H9 (cell line): ENCODE data around the gene GPR108. TPM values are rescaled to one million over a fixed set of nuclear protein-coding genes. Genes with fewer than 3 reads are reported as not detected.

Experiments used
- DNase-seq: peaks from one replicate; pipeline ENCODE4 v3.0.0-alpha.2; 2017
- H2AFZ ChIP-seq: one replicate; pipeline ENCODE4 v1.6.1; 2013; ENCODE audit warnings: mild to moderate bottlenecking, low read length, control low read depth, moderate library complexity
- H2AK5ac ChIP-seq: 2 replicates; pipeline ENCODE4 v1.6.1; 2013; ENCODE audit warnings: low read length, control low read depth, mixed read lengths; ENCODE audit not compliant: insufficient read length
- H2BK120ac ChIP-seq: one replicate; pipeline ENCODE4 v1.6.1; 2013; ENCODE audit warnings: low read depth, mild to moderate bottlenecking, low read length, control low read depth, inconsistent platforms; ENCODE audit not compliant: poor library complexity, severe bottlenecking
- H2BK12ac ChIP-seq: 2 replicates; pipeline ENCODE4 v1.6.1; 2013; ENCODE audit warnings: low read length, control low read depth, mixed read lengths, low read depth; ENCODE audit not compliant: insufficient read length
- H2BK15ac ChIP-seq: 2 replicates; pipeline ENCODE4 v1.6.1; 2013; ENCODE audit warnings: low read depth, low read length, control low read depth
- H2BK20ac ChIP-seq: one replicate; pipeline ENCODE4 v1.6.1; 2013; ENCODE audit warnings: low read depth, mild to moderate bottlenecking, low read length, control low read depth, inconsistent platforms; ENCODE audit not compliant: poor library complexity, severe bottlenecking
- H2BK5ac ChIP-seq: 2 replicates; pipeline ENCODE4 v1.6.1; 2013; ENCODE audit warnings: low read length, control low read depth, mixed read lengths; ENCODE audit not compliant: insufficient read length
- H3K14ac ChIP-seq: 2 replicates; pipeline ENCODE4 v1.6.1; 2013; ENCODE audit warnings: low read length, control low read depth; ENCODE audit not compliant: insufficient read depth
- H3K18ac ChIP-seq: 2 replicates; pipeline ENCODE4 v1.6.1; 2013; ENCODE audit warnings: low read depth, mild to moderate bottlenecking, mixed read lengths, low read length, control low read depth; ENCODE audit not compliant: insufficient read length
- H3K23ac ChIP-seq: 2 replicates; pipeline ENCODE4 v1.6.1; 2013; ENCODE audit warnings: low read length, control low read depth, mixed read lengths, low read depth; ENCODE audit not compliant: insufficient read length
- H3K23me2 ChIP-seq: 2 replicates; pipeline ENCODE4 v1.6.1; 2013; ENCODE audit warnings: low read depth, mild to moderate bottlenecking, mixed read lengths, low read length, control low read depth; ENCODE audit not compliant: insufficient read length, poor library complexity, severe bottlenecking
- H3K27ac ChIP-seq: 2 replicates; pipeline ENCODE4 v1.5.1; 2013; ENCODE audit warnings: low read length, control low read depth, mixed read lengths, low read depth; ENCODE audit not compliant: insufficient read length
- H3K27me3 ChIP-seq: 2 replicates; pipeline ENCODE4 v1.6.1; 2013; ENCODE audit warnings: low read length, control low read depth, inconsistent platforms; ENCODE audit not compliant: insufficient read depth
- H3K4ac ChIP-seq: 2 replicates; pipeline ENCODE4 v1.6.1; 2013; ENCODE audit warnings: low read depth, mild to moderate bottlenecking, control low read depth, inconsistent platforms, low read length, moderate library complexity
- H3K4me1 ChIP-seq: 2 replicates; pipeline ENCODE4 v1.6.1; 2013; ENCODE audit warnings: low read length, control low read depth, inconsistent platforms; ENCODE audit not compliant: insufficient read depth
- H3K4me2 ChIP-seq: 2 replicates; pipeline ENCODE4 v1.6.1; 2013; ENCODE audit warnings: low read length, control low read depth, mixed read lengths; ENCODE audit not compliant: insufficient read length, insufficient read depth
- H3K56ac ChIP-seq: 2 replicates; pipeline ENCODE4 v1.6.1; 2013; ENCODE audit warnings: low read depth, mild to moderate bottlenecking, mixed read lengths, low read length, control low read depth; ENCODE audit not compliant: insufficient read length
- H3K79me1 ChIP-seq: 2 replicates; pipeline ENCODE4 v1.6.1; 2013; ENCODE audit warnings: low read depth, mild to moderate bottlenecking, moderate library complexity, low read length, control low read depth, inconsistent platforms; ENCODE audit not compliant: insufficient read depth, poor library complexity, severe bottlenecking
- H3K79me2 ChIP-seq: 2 replicates; pipeline ENCODE4 v1.6.1; 2013; ENCODE audit warnings: low read length, control low read depth, inconsistent platforms; ENCODE audit not compliant: insufficient read depth
- H3K9ac ChIP-seq: 2 replicates; pipeline ENCODE4 v1.6.1; 2013; ENCODE audit warnings: low read length, control low read depth, mixed read lengths; ENCODE audit not compliant: insufficient read length; ENCODE audit errors: extremely low read depth
- H3K9me3 ChIP-seq: one replicate; pipeline ENCODE4 v1.6.1; 2013; ENCODE audit warnings: low read depth, low read length, inconsistent platforms; ENCODE audit not compliant: control insufficient read depth
- H3T11ph ChIP-seq: one replicate; pipeline ENCODE4 v1.6.1; 2013; ENCODE audit warnings: mild to moderate bottlenecking, low read length, control low read depth, inconsistent platforms
- H4K20me1 ChIP-seq: one replicate; pipeline ENCODE4 v1.6.1; 2013; ENCODE audit not compliant: control insufficient read depth, insufficient read length, insufficient read depth
- H4K5ac ChIP-seq: 2 replicates; pipeline ENCODE4 v1.6.1; 2013; ENCODE audit warnings: low read depth, mild to moderate bottlenecking, mixed read lengths, low read length, control low read depth; ENCODE audit not compliant: insufficient read length
- H4K8ac ChIP-seq: replicated peaks from 2 replicates; pipeline ENCODE4 v1.6.1; 2013; ENCODE audit warnings: low read length, control low read depth, mixed read lengths, low read depth; ENCODE audit not compliant: insufficient read length
- H4K91ac ChIP-seq: 2 replicates; pipeline ENCODE4 v1.6.1; 2013; ENCODE audit warnings: low read depth, mild to moderate bottlenecking, moderate library complexity, mixed read lengths, low read length, control low read depth; ENCODE audit not compliant: insufficient read length
- H3K27ac Mint-ChIP-seq, 3 experiments: 2 replicates in 2 of 3; 3 replicates in 1 of 3; pipeline ENCODE4 v1.8.0; 2020 to 2021; ENCODE audit warnings: mixed read lengths in 3 of 3, mild to moderate bottlenecking in 1 of 3, moderate library complexity in 1 of 3
- H3K27me3 Mint-ChIP-seq: 2 replicates; pipeline ENCODE4 v1.8.0; 2021; ENCODE audit warnings: low read depth, mild to moderate bottlenecking, moderate library complexity, mixed read lengths
- H3K36me3 Mint-ChIP-seq, 3 experiments: 2 replicates in 2 of 3; 3 replicates in 1 of 3; pipeline ENCODE4 v1.8.0; 2020 to 2021; ENCODE audit warnings: low read depth in 3 of 3, mixed read lengths in 3 of 3; ENCODE audit not compliant: insufficient read depth in 1 of 3
- H3K4me1 Mint-ChIP-seq, 2 experiments: 2 replicates each; pipeline ENCODE4 v1.8.0; 2020; ENCODE audit warnings: mixed read lengths in 2 of 2
- H3K4me3 Mint-ChIP-seq, 2 experiments: 2 replicates in 1 of 2; 3 replicates in 1 of 2; pipeline ENCODE4 v1.8.0; 2020 to 2021; ENCODE audit warnings: mild to moderate bottlenecking in 2 of 2, mixed read lengths in 2 of 2, moderate library complexity in 1 of 2
- H3K9me3 Mint-ChIP-seq, 2 experiments: 2 replicates in 1 of 2; 3 replicates in 1 of 2; pipeline ENCODE4 v1.8.0; 2020; ENCODE audit warnings: mild to moderate bottlenecking in 2 of 2, mixed read lengths in 2 of 2, moderate library complexity in 1 of 2
- WGBS: extraction: QIAGEN DNeasy Blood & Tissue Kit; methylation state at CpG from one replicate; pipeline ENCODE4 v1.1.7; 2013; ENCODE audit warnings: missing lambda C conversion rate, low lambda C conversion rate, mixed read lengths; ENCODE audit not compliant: insufficient read length; ENCODE audit errors: extremely low coverage; 5-methylcytosine and 5-hydroxymethylcytosine counted together
- total RNA-seq: library from RNA; stranded (reverse); gene quantifications from 2 replicates; pipeline ENCODE4 v1.2.1, GENCODE V29; 2021
- TF ChIP-seq, protein P1 (sequence below): fragments of 200-600 bp; sonication (generic); conservative IDR thresholded peaks from 3 replicates; pipeline ENCODE4 v1.8.0; 2021; ENCODE audit warnings: antibody characterized with exemption, mild to moderate bottlenecking

Gene GPR108
- total RNA-seq, 1 experiment from 2014 or later = 38.2 TPM

DNA sequence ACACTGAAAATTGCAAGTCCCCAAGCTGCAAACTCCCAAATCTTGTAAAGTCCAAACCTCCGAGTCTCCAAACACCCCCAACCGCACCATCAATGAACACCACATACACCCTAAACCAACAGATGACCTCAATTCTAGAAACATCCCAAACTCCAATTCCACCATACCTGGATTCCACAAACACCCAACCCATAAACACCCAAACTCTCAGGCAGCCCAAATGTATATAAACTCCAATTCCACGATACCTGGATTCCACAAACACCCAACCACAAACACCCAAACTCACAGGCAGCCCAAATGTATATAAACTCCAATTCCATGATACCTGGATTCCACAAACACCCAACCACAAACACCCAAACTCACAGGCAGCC lies 17.4 kb downstream of the GPR108 start:
- Histone ChIP-seq H2BK120ac (no peak overlapping the region), H3K4ac (no peak overlapping the region), H2BK20ac (no peak overlapping the region), H3K79me2 (no peaks in the 10 kb centered on the region), H2BK5ac (no peak overlapping the region), H3K27ac (no peak overlapping the region), H2BK12ac (no peak overlapping the region), H3K27me3 (no peaks in the 10 kb centered on the region), H3K4me2 (no peak overlapping the region), H3K23ac (no peak overlapping the region), H4K8ac (no peak overlapping the region), H2AK5ac (no peak overlapping the region), H3K18ac (no peak overlapping the region), H4K91ac (no peak overlapping the region), H3K79me1 (no peaks in the 10 kb centered on the region), H3K56ac (no peak overlapping the region), H3K9me3 (no peaks in the 10 kb centered on the region), H3K4me1 (no peaks in the 10 kb centered on the region; the same call in 1 of the 2 replicates), H4K20me1 (no peaks in the 10 kb centered on the region), H3K23me2 (no peaks in the 10 kb centered on the region), H2BK15ac (no peak overlapping the region), H4K5ac (no peak overlapping the region), H3K14ac (no peak overlapping the region), H3T11ph (no peak overlapping the region), H3K9ac (no peak overlapping the region), H2AFZ (no peak overlapping the region)
- 100% methylated on average over 1 of the region's 3 CpGs for WGBS
- peaks cover 5% of the 10 kb centered on the region for H3K27me3 Mint-ChIP-seq
- H3K4me1 Mint-ChIP-seq = peaks cover 6 to 40% of the 10 kb centered on the region in 2 experiments
- DNase-seq = no peak
- peaks cover 4 to 6% of the 10 kb centered on the region in 2 experiments; a peak in 4 of 5 replicates for H3K9me3 Mint-ChIP-seq
- H3K36me3 Mint-ChIP-seq = peaks cover 0 to 4% (median 3%) of the 10 kb centered on the region in 3 experiments; a peak in 2 of 7 replicates
- TF ChIP-seq, protein P1, sequence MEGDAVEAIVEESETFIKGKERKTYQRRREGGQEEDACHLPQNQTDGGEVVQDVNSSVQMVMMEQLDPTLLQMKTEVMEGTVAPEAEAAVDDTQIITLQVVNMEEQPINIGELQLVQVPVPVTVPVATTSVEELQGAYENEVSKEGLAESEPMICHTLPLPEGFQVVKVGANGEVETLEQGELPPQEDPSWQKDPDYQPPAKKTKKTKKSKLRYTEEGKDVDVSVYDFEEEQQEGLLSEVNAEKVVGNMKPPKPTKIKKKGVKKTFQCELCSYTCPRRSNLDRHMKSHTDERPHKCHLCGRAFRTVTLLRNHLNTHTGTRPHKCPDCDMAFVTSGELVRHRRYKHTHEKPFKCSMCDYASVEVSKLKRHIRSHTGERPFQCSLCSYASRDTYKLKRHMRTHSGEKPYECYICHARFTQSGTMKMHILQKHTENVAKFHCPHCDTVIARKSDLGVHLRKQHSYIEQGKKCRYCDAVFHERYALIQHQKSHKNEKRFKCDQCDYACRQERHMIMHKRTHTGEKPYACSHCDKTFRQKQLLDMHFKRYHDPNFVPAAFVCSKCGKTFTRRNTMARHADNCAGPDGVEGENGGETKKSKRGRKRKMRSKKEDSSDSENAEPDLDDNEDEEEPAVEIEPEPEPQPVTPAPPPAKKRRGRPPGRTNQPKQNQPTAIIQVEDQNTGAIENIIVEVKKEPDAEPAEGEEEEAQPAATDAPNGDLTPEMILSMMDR = no peak
- H3K4me3 Mint-ChIP-seq = no peak overlapping the region; a peak in 1 of 5 replicates
- H3K27ac Mint-ChIP-seq = peak overlapping the region in 1 of 3 experiments; percentile 9; a peak in 1 of 7 replicates
